ENCODE data around the gene DOC2B.

GRCh38 chr17:181245-182049 lies at the start of gene DOC2B:
- TF ChIP-seq EZH2 (IDR thresholded peaks at IDR 0.05; ENCODE audit: borderline replicate concordance, insufficient read depth, low read length, poor library complexity, severe bottlenecking) (no peak), SMC3 (conservative IDR thresholded peaks at IDR 0.05; ENCODE audit: poor library complexity) (no peak)

All from neural cell (in vitro differentiated cells).